NCI-H345 treated with DMSO at 0.1 percent for 48 hours (cell line): ENCODE data around the gene MMP11.

Experiments
- DNase-seq: peaks from one replicate; lab custom pipeline; 2025; ENCODE audit not compliant: unreplicated experiment; lab: John Stamatoyannopoulos, UW

Gene MMP11

DNA sequence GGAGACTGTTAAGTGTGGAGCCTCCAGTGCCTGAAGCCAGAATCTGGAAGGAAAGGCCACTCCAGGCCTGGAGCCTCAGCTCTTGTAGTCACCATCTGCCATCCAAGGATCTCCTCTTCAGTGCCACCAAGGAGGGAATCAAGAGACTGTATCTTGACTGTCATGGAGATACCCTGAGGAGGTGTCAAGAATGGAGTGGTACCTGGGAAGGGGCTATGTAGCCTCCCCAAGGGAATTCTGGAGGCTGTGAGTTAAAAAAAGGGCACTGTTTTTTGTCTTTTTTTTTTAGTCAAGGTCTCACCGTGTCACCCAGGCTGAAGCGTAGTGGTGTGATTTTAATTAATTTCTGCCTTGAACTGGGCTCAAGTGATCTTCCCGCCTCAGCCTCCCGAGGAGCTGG lies 13.1 kb upstream of the MMP11 start:
- no peak for DNase-seq

DNA sequence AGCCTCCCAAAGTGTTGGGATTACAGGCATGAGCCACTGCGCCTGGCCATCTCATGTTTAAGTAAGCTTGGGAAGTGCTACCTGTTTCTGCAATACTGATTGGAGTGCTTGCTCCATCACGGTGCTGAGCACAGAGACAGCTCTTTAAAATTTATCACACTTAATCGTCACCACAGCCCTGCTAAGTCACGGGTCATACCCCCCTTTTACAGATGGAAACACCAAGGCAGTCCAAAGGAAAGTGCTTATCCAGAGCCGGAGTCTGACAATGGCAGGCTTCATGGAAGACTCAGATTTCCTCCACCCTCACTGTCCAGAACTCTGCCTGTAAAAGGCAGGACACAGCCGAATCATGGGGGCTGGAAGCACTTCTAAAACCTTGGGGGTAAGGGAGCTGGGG lies 12.6 kb upstream of the MMP11 start:
- no peak for DNase-seq

DNA sequence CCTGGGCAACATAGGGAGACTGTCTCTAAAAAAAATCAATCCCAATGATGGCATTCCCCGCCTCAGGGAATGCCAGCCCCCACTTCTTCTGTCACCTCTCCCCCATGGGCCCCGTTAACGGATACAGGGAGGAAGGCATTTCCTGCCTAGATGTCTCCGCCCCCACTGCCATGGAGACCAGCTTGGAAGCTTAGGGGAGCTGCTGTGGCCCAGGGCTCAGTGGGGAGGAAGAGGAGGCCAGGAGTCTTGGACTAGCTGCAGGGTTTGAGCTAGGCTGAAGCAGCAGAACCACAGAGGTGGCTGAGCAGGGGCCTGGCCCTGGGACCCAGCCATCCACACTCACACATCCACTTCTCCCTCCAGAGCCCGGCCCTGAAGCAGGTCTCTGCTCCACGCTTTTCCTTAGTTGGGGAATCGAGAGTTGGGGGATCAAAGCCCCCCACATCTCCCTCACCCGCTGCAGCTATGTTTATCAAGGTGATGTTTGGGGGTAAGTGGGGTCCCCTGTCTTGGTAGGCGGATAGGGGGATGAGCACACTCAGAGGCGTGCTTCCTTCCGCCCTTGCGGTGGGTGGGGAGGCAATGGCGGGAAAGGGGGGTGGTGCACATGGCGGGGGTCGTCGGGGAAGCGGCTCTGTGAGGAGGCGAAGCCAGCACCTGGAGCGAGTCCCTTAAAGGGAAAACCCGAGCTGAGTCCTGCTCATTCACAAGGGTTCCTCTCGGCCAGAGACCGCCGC lies 9.6 kb upstream of the MMP11 start, which contains the start of gene C22orf15:
TSS of gene C22orf15 (plus strand) at position 149 of the 737 bp plus-strand sequence. CDS start at position 466, 317 bp downstream.
- DNase-seq: no peak

DNA sequence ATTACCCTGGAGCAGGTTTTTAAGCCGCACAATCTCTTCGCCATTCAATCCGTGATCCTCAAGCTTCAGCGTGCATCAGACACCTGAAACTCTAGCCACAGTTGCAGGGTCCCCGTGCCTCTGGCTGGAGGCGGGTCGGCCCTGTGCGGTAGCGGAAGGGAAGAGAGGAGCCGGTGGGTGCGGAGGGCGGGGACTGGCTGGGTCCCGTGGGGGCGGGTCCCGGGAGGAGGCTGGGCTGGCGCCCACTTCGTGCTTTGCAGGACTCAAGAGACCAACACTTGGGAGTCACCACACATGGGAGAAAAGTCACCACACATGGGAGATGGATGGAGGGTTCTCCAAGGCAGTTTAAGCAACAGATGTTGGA lies 9.1 kb upstream of the MMP11 start:
- no peak for DNase-seq

DNA sequence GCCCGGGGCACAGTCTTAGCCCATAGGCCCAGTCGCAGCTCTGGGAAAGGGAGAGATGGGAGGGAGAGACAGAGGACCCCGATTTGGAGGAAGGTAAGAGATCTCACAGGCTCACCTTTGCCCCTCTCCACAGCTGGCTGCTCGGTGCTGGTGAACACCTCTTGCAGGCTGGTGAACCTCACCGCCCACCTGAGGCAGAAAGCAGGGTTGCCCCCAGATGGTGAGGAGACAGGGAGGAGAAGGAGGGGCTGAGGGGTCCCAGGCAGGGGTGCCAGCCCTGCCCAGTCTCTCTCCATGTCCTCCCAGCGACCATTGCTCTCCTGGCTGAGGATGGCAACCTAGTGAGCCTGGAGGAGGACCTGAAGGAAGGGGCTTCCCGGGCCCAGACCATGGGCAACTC lies 8.7 kb upstream of the MMP11 start:
- no peak for DNase-seq

DNA sequence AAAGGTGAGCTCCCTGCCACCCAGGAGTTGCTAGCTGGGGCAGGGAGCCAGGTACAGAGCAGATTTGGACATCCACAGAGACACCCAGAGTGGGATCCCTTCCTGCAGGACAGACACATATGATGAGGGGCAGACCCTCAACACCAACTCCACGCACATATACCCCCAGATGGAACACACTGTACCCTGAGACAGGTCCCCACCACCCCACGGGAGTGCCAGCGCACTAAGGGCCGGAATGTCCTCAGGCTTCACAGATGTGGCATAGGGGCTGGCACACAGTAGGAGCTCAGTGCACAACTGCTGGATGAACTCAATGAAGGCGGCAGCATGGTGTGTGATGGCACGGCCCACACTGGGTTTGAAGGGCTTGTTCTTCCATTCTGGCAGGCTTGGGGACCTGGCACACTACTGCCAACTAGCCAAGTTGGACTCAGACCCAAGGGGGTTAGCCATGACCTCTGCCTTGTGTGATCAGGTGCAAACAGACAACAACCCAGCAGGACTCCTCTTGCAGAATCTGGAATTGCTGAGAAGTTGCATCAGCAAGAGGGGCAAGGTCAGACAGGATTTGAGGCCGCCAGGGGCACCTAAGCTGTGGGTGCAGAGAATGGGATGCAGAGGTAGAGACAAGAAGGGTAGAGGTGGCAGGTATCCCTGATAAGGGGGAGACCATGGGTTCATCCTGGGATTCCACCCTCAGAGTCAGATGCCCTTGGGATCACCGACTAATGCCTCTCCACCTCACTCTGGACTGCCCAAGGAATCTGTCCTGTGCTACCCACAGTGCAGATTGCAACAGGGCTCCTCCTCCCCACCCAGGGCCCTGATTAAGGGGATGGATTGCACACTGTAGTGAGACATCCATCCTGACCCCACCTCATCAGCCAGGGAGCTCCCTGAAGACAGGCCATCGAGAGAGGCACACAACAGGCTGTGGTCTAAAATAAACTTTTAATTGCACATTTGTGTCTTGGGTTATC lies 7.5 kb upstream of the MMP11 start:
- DNase-seq: no peak

DNA sequence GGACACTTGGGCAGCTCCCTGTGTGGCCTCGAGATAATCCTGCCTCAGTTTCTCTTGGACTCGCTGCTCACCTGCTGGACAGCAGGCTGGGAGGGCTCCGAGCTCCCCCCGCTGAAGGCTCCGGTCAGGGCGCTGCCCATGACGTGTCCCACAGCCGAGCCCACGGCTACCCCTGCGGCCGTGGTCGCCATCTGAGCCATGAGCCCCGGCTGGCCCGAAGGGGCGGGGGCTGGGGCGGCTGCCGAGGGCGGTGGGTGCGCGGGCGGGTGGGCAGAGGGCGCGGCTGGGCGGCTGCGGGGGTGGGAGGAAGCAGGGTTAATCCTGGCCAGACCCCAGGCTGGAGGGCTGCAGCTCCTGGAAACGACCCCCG lies 5.4 kb upstream of the MMP11 start:
- no peak for DNase-seq

DNA sequence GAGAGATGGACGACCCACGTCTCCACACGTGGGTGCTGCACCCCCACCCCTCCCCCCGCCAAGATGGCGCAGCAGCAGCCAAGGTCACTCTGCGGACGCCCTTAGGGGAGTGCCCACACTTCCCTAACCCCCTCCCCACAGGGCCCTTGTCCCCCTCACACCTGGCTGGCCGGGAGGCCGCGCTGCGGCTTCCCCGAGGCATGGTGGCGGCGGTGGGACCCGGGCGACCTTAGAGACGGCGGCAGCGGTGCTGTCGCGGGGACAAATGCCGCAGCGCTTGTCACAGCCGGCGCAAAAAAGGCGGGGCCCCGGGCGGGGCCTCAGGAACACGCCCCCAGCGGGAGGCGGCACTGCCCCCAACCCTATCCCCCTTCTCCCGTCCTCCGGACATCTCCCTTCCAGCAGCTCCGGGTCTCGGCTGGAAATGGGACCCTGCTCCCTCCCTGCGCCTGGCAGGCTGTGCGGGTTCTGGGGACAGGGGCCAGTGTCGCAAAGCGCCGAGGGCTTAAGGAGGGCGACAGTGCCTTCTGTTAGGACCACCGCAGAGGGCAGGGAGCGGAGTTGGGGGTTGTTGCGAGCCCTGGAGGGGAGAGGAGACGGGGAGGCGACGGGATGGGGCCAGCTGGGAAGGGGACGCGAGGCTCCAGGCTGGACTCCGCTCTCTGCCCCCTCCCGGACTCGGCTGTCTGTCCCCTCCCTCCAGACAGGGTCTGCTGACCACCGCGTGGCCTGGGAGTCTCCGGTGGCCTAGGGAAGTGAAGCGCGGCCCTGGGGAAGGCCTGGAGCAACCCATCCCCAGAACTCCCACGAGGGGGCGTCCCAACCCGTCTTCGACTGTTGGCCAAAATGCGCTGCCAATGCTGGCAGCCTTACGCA lies 4.7 kb upstream of the MMP11 start, which contains the start of gene CHCHD10:
TSS of gene CHCHD10 (minus strand) at position 300 of the 876 bp plus-strand sequence. CDS start at position 202, 98 bp downstream.
- peak; percentile 65 for DNase-seq

DNA sequence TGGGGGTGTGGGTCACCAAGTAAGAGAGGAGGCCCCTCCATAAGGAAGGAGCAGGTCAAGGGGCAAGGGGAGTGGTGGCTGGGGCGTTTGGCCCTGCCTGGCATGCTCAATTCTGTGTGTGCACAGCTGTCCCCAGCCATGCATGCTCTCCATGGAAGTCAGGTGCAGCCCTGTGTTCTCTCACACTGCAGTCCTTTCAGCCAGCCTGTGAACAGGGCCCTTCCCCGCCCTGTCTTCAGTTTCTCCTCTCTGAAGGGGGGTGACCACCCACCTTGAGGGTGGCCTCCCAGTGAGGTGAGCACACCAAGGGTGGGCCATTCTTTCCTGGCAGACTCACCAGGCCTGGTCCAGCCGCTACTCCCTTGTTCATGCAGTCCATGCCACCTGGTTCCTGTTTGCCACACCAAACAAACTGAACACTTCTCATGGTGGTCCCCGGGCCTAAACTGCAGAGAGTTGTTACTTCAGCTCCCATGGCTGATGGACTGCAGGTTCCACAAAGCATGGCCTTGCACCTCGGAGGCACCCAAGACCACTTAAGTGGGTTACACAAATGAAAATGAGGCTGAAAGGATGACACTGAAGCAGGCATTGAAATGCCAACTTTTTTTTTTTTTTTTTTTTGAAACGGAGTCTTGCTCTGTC lies 3.2 kb upstream of the MMP11 start:
- peak; percentile 48 for DNase-seq

DNA sequence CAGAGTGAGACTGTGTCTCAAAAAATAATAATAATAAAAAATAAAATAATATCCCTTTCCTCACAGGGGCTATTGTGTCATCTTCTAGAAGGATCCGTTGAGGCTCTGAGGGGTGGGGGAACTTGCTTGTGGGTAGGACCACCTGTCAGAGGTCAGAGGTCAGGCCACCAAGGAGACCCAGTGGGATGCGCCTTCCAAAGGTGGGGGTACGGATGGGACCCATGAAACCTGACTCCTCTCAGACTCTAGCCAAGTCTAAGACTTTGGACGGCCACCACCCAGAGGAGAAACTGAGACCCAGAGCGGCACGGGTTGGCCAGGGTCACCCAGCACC lies 367 bp upstream of the MMP11 start:
- no peak for DNase-seq

DNA sequence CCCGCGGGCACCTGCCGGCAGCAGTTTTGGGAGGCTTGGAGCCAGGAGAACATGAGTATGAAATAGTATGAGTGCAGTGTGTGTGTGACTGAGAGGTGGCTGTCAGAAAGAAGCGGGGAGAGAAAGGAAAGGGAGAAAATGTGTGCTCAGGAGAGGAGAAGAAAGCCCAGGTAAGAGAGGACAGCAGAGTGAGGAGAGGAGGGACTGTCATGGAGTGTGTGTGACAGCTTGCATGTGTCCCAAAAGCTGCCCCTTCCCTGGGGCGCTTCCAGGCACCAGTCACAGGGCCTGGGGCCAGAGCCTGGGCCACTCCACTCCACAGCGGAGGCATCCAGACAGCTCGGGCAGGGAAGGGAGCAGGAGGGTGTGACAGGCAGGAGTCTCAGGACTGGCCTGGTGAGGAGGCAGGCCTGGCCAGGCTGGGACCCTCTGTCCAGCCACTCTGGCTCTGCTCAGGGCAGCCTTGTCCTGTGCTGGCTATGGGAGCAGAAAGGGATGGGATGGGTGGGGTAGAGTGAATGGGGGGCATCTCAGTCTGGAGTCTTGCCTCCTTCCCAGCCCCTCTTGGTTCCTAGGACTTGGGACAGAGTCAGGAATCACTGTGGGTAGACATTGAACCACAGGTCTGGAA lies 949 bp downstream of the MMP11 start:
- DNase-seq: no peak

DNA sequence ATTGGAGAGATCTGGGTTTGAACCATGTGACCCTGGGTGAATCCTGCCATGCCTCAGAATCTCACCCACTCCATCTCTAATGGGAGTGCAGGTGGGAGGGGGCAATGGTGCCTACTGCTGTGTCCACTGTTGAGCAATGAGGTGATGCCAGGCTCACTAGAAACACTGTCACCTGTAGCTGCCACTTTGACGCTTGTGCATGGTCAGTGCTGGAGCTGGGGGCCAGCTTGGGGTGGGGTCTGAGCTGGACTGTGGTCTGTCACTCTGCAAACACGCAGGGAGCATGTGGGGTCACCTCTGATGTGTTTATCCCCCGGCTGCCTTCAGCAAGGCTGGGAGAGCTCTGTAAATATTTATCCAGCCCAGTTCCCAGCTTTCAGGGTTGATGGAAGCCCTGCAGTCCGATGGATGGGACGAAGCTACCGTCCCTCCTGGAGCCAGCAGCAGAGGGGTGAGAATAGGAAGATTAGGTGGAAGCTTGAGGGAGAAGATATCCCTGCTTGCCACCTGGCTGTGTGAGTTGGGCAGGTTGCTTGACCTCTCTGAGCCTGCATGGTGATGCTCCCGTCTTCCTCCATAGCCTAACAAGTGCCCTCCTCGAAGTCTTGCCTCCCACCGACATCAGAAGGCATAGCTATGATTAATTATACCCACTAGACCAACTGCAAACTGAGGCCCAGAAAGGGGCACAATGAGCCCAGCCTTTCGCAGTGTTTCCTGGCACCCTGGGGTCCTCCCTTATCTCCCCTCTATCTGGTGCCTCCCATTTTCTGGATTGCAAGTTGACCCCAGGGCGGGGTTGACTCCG lies 1.7 kb downstream of the MMP11 start:
- DNase-seq: no peak

DNA sequence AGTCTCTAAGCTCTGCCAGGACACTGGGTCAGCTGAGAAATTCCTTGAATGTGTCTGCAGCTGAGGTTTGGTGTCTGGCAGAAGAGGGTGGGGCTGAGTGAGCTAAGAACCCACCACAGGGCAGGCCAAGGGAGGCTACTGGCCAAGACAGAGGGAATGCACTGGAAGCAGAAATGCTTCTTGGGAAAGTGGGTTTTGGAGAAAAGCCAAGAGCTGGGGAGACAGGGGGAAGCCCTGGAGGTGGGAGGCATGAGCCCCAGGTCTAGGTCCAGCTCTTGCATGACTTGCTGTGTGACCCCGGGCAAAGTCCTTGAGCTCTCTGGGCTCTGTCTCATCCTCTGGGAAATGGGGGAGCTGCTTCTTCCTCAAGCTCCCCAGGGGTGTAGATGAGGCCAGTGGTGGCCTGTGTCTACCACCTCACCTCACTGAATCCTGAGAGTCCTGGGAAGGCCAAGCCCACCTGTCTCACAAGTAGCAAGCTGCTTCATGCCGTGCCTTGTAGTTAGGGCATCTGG lies 2.3 kb downstream of the MMP11 start:
- no peak for DNase-seq

DNA sequence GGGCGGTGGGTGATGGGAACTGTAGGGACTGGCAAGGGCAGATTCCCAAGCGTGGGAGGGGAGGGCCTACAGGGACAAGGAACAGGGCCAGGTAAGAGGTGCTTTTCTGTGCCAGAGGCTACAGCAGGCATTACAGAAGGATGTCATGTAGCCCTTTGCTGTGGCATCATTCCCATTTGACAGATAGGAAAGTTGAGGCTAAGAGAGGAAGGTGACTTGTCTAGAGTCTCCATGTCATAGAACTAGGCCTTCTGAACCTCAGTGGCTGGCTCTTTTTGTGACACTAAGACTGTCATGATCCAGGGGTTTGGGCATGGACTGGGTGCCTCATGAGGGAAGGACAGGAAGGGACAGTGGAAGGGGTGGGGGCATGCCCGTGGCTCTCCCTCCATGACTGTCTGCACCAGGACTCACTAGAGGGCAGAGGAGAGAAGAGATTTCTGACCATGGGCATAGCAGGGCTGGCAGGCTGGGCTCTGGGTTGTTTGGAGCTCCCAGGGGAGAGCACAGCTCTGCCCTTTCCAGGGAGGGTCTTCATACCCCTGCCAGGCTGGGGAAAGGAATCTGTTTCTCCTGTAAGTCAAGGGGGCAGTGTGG lies 3.2 kb downstream of the MMP11 start:
- DNase-seq: no peak

DNA sequence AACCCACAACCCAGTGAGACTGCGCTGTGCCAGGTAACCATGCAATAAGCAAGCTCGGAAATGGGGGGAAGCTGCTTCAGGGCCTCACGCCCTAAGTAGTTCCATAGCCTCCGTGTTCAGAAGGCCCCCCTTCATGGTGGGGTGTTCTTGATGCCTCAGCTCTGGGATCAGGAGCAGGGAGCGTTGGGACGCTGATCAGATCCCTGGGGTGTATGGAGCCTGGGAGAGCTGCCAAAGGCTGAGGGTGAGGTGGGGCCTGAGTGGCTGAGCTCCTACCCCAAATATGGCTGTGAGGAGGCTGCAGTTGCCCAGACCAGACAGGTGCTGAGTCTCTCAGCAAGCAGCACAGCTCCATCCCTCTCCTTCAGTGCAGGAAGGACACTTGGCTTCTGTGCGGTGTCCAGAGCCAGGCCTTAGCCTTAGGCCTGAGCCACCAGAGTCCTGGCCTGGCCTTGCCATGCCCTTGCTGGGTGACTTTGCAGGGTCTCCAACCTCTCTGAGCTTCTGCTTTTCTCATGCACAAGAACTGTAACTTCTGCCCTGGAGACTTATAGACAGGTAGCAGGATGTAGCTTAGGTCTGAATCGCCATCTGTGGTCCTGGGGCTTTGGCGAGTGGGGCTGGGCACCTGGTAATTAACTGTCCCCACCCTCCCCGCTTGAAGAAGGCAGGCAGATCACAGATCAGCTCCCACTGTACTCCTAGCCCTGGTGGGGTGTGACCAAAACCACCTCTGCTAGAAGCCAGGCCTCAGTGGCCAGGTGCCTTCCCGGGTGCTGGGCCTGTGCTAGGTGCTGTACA lies 5.3 kb downstream of the MMP11 start:
- DNase-seq: no peak

DNA sequence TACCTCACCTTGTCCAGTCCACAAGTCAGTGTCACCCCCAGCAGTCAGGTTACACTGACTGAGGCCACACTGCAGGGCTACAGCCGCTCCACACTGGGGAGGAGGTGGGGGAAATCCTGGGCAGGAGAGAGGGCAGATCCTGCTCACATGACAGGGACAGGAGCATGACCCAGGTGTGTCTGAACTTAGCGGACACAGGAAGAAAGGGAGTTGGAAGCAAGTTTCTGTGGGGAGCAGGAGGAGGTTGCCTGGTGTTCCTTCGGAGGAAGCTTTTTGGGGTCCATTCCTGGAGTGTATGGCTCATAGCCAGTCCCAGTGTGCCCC lies 5.9 kb downstream of the MMP11 start:
- no peak for DNase-seq

DNA sequence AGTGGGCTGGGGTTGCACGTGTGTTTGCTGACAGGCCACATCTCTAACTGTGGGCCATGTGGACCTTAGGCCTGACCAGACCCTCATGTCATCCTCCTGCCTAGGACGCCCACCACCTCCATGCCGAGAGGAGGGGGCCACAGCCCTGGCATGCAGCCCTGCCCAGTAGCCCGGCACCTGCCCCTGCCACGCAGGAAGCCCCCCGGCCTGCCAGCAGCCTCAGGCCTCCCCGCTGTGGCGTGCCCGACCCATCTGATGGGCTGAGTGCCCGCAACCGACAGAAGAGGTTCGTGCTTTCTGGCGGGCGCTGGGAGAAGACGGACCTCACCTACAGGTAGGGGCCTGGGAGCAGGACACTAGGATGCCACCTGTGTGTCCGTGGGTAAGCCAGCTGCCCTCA lies 6.4 kb downstream of the MMP11 start:
- DNase-seq: no peak

DNA sequence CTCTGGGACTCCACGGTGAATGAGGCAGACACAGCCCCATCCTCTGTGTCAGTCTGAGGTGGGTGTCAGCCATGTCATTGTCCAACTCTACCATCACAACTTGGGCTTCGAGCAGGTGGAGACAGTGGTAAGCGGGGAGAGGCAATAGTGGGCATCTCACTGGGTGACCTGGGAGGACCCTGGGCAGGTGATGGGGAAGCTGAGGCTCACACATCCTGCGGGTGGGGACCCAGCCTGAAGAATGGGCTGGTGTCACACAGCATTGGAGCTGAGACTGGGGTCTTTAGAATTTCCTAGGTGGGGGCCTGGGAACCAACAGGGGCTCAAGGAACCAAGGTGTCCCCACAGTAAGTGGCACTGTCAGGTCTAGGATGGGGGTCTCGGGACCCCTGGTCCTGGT lies 7.1 kb downstream of the MMP11 start:
- no peak for DNase-seq
